HG03575 (cell line): Measurements from ENCODE around the gene FGF2.

Source experiments
- ATAC-seq: cut with Tn5 transposase; IDR thresholded peaks from one replicate; pipeline ENCODE4 v1.9.1; 2021; ENCODE audit not compliant: unreplicated experiment, insufficient number of reproducible peaks, low FRiP score; ENCODE audit errors: extremely low read depth

The FGF2 gene

GRCh38 chr4:122875949-122876348 is 49.3 kb downstream of the FGF2 start:
- no peak for ATAC-seq

GRCh38 chr4:122876456-122876855 is 49.8 kb downstream of the FGF2 start:
- no peak for ATAC-seq

- no peak for ATAC-seq
Observed at GRCh38 chr4:122879001-122879400, 52.4 kb downstream of the FGF2 start.

- ATAC-seq: no peak
Observed at GRCh38 chr4:122882857-122883735, 56.5 kb downstream of the FGF2 start.

GRCh38 chr4:122884499-122884898 is 57.9 kb downstream of the FGF2 start:
- no peak for ATAC-seq

GRCh38 chr4:122889726-122890125 is 63.1 kb downstream of the FGF2 start:
- no peak for ATAC-seq

GRCh38 chr4:122890147-122890795 is 63.6 kb downstream of the FGF2 start:
- no peak for ATAC-seq

- ATAC-seq: no peak
Observed at GRCh38 chr4:122894827-122895226, 68.2 kb downstream of the FGF2 start.

GRCh38 chr4:122895336-122895995 is 68.8 kb downstream of the FGF2 start:
- no peak for ATAC-seq

GRCh38 chr4:122896270-122896669 is 69.6 kb downstream of the FGF2 start:
- ATAC-seq: no peak

GRCh38 chr4:122898370-122899150 is 71.9 kb downstream of the FGF2 start:
- ATAC-seq: no peak

GRCh38 chr4:122899682-122900081 is 73.1 kb downstream of the FGF2 start:
- ATAC-seq: no peak

- ATAC-seq: no peak
Observed at GRCh38 chr4:122900314-122900713, 73.7 kb downstream of the FGF2 start.

- ATAC-seq: no peak
Observed at GRCh38 chr4:122901247-122902010, 74.8 kb downstream of the FGF2 start.

GRCh38 chr4:122903766-122904288 is 77.2 kb downstream of the FGF2 start:
- no peak for ATAC-seq

- ATAC-seq: no peak
Observed at GRCh38 chr4:122906859-122907305, 80.3 kb downstream of the FGF2 start.

GRCh38 chr4:122908223-122908622 is 81.6 kb downstream of the FGF2 start:
- no peak for ATAC-seq

- ATAC-seq: no peak
Observed at GRCh38 chr4:122909683-122910082, 83.1 kb downstream of the FGF2 start.
